Measurements from ENCODE around the gene PTPN21.

The PTPN21 gene

GRCh38 chr14:88424573-88424972 lies 130.2 kb downstream of the PTPN21 start:
- TF ChIP-seq CTCF (IDR thresholded peaks at IDR 0.05; ENCODE audit: insufficient read depth, low read depth, low read length, missing control alignments), result no peak
- DNase-seq (ENCODE audit: low read depth), result no peak
- no peak overlapping the region for H3K4me3 ChIP-seq (ENCODE audit: low read depth, low read length)

GRCh38 chr14:88422919-88423650 lies 131.7 kb downstream of the PTPN21 start:
- no peak for TF ChIP-seq CTCF (IDR thresholded peaks at IDR 0.05; ENCODE audit: insufficient read depth, low read depth, low read length, missing control alignments)
- H3K4me3 ChIP-seq (ENCODE audit: low read depth, low read length), result no peak overlapping the region
- DNase-seq (ENCODE audit: low read depth), result no peak

DNA sequence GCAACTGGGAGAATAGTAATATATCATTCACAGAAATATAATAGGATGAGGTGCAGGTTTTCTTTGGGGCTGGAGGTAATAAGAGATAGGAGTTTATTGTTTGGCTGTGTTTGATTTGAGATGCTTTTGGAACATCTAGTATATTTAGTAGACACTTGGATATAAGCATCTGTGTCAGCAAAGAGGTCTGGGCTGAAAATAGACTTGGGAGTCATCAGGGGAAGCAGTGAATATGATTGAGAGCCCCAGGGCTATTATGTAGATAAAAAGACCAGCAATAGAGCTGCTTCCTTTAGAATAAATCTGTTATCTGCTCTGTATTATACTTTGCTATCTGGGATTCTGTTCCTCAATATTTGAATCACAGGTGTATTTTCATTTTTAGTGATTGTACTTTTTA lies 132.8 kb downstream of the PTPN21 start:
- TF ChIP-seq CTCF (IDR thresholded peaks at IDR 0.05; ENCODE audit: insufficient read depth, low read depth, low read length, missing control alignments), result no peak
- no peak for DNase-seq (ENCODE audit: low read depth)
- H3K4me3 ChIP-seq (ENCODE audit: low read depth, low read length), result no peak overlapping the region

DNA sequence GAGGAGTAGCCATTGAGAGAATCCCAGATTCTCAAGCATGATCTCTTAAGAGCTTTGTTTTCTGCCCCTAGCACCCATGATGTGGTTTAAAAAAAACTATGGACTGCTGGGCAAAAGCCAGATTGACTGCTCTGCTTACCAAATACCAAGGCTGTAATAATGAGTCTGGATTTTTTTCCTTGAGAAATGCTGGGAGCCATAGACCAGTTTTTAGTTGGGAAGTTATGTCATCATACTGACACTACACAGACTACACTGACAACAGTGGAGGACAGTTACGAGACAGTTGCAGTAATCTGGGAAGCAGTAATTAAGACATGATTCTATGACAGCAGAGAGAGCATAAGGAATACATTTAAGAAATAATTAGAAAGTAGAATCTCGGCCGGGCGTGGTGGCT lies 133.5 kb downstream of the PTPN21 start:
- no peak for TF ChIP-seq CTCF (IDR thresholded peaks at IDR 0.05; ENCODE audit: insufficient read depth, low read depth, low read length, missing control alignments)
- no peak overlapping the region for H3K4me3 ChIP-seq (ENCODE audit: low read depth, low read length)
- DNase-seq (ENCODE audit: low read depth), result no peak

- no peak overlapping the region for H3K4me3 ChIP-seq (ENCODE audit: low read depth, low read length)
- no peak for DNase-seq (ENCODE audit: low read depth)
- TF ChIP-seq CTCF (IDR thresholded peaks at IDR 0.05; ENCODE audit: insufficient read depth, low read depth, low read length, missing control alignments), result no peak
Measured at GRCh38 chr14:88420187-88420586, 134.6 kb downstream of the PTPN21 start.

DNA sequence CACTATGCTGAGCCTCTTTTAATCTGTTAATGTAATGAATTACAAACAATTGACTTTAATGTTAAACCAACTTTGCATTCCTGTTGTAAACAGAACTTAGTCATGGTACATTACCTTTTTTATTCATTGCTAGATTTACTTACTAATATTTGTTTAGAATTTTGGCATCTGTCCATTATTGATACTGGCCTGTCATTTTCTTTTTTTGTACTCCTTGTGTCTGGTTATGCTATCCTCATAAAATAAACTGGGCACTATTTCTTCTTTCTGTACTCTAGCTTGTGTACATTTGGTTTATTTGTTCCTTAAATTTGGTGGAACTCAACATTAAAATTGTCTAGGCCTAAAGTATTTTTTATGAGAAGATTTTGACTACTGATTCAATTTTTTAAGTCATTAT lies 137.2 kb downstream of the PTPN21 start:
- TF ChIP-seq CTCF (IDR thresholded peaks at IDR 0.05; ENCODE audit: insufficient read depth, low read depth, low read length, missing control alignments), result no peak
- H3K4me3 ChIP-seq (ENCODE audit: low read depth, low read length), result no peak overlapping the region
- DNase-seq (ENCODE audit: low read depth), result no peak
